K562 (cell line): Measurements from ENCODE around the gene PPM1G. TPM values are rescaled to one million over a fixed set of nuclear protein-coding genes. Genes with fewer than 3 reads are reported as not detected.

ENCODE experiments used
- ARID4B ChIP-seq: sonication (generic); formaldehyde crosslinking; IDR thresholded peaks from 2 replicates; pipeline ENCODE4 v1.8.0; 2022; ENCODE audit warnings: mild to moderate bottlenecking, missing genetic modification reagents
- ARNT ChIP-seq, 2 experiments: fragments of 450-650 bp; IDR thresholded peaks; 2 replicates each; pipeline ENCODE4 v1.6.1; 2016; ENCODE audit warnings: mild to moderate bottlenecking in 1 of 2
- COPS2 ChIP-seq: fragments of 450-650 bp; conservative IDR thresholded peaks from 2 replicates; pipeline ENCODE4 v1.6.1; 2016; ENCODE audit warnings: mild to moderate bottlenecking, moderate library complexity
- GTF2A2 ChIP-seq: IDR thresholded peaks from 2 replicates; pipeline ENCODE4 v1.6.1; 2016; ENCODE audit warnings: mild to moderate bottlenecking, missing genetic modification characterization, missing compliant biosample characterization
- HMGN3 ChIP-seq: IDR thresholded peaks from 2 replicates; pipeline ENCODE4 v1.6.1; 2011; ENCODE audit warnings: borderline replicate concordance, low read depth, mild to moderate bottlenecking, mixed read lengths, low read length; ENCODE audit not compliant: insufficient read length; ENCODE audit errors: extremely low read depth
- HMGXB4 ChIP-seq: sonication (generic); formaldehyde crosslinking; IDR thresholded peaks from 2 replicates; pipeline ENCODE4 v1.8.1; 2023; ENCODE audit warnings: mild to moderate bottlenecking, missing genetic modification reagents
- KLF1 ChIP-seq: fragments of 450-650 bp; IDR thresholded peaks from 2 replicates; pipeline ENCODE4 v1.6.1; 2016; ENCODE audit warnings: missing genetic modification characterization, missing compliant biosample characterization
- MAX ChIP-seq: sonication (generic); formaldehyde crosslinking; IDR thresholded peaks from 2 replicates; pipeline ENCODE4 v1.9.0; 2022; ENCODE audit warnings: mild to moderate bottlenecking, missing genetic modification reagents
- SMAD4 ChIP-seq: fragments of 250-450 bp; sonication (Bioruptor Pico); conservative IDR thresholded peaks from 2 replicates; pipeline ENCODE4 v1.8.0; 2021; ENCODE audit warnings: inconsistent platforms, mild to moderate bottlenecking, moderate library complexity
- SPI1 ChIP-seq: IDR thresholded peaks from 2 replicates; pipeline ENCODE4 v1.6.1; 2011; ENCODE audit warnings: low read depth, low read length, control low read depth, borderline replicate concordance
- ZFX ChIP-seq: sonication (generic); formaldehyde crosslinking; IDR thresholded peaks from 2 replicates; pipeline ENCODE4 v1.8.0; 2022; ENCODE audit warnings: mild to moderate bottlenecking, missing genetic modification reagents, moderate library complexity
- ZNF644 ChIP-seq: fragments of 200-800 bp; sonication (Bioruptor generic); IDR thresholded peaks from 2 replicates; pipeline ENCODE4 v1.6.1; 2016; ENCODE audit warnings: low read depth, missing genetic modification characterization, missing compliant biosample characterization
- polyA plus RNA-seq, 8 experiments: library from polyadenylated mRNA; depleted of rRNA in 4 of 8; stranded (reverse) in 5 of 8; unstranded in 3 of 8; fragments of >200 nt; fragmentation: Nextera tagmentation in 2 of 8; fragmentation: Illumina TruSeq in 1 of 8; extraction: Ambion mirVana in 2 of 8; extraction: Trizol in 1 of 8; gene quantifications; 2 replicates each; pipeline versions ENCODE4 v1.2.1 to v1.2.3, GENCODE V29; 2011 to 2014; ENCODE audit warnings: inconsistent platforms in 1 of 8, missing spikeins in 1 of 8
- total RNA-seq, 7 experiments: library from RNA; depleted of rRNA in 6 of 7; stranded (reverse); fragments of >200 nt in 6 of 7; fragmentation: Illumina TruSeq in 2 of 7; extraction: Trizol in 2 of 7; gene quantifications; 2 replicates each; pipeline versions ENCODE4 v1.2.1 to v1.2.3, GENCODE V29; 2011 to 2021; ENCODE audit warnings: low replicate concordance in 1 of 7
- TF ChIP-seq, protein P1 (sequence below): fragments of 450-650 bp; IDR thresholded peaks from 2 replicates; pipeline ENCODE4 v1.6.1; 2018; ENCODE audit not compliant: partially characterized antibody
- TF ChIP-seq, protein P2 (sequence below), 3 experiments: IDR thresholded peaks in 2 of 3; conservative IDR thresholded peaks in 1 of 3; 2 replicates each; pipeline ENCODE4 v1.5.1; 2011 to 2012; ENCODE audit warnings: low read length in 3 of 3, mild to moderate bottlenecking in 3 of 3, control low read depth in 2 of 3, improper control_type of control experiment in 1 of 3, inconsistent platforms in 1 of 3, low read depth in 1 of 3, mixed read lengths in 1 of 3, moderate library complexity in 1 of 3; ENCODE audit not compliant: insufficient read depth in 2 of 3

PPM1G gene
- total and polyA plus RNA-seq, 9 of the 15 experiments (the other 6 are each of a cell fraction or from before 2014, with no cell fraction given): 61.7 to 230 (median 153) TPM

DNA sequence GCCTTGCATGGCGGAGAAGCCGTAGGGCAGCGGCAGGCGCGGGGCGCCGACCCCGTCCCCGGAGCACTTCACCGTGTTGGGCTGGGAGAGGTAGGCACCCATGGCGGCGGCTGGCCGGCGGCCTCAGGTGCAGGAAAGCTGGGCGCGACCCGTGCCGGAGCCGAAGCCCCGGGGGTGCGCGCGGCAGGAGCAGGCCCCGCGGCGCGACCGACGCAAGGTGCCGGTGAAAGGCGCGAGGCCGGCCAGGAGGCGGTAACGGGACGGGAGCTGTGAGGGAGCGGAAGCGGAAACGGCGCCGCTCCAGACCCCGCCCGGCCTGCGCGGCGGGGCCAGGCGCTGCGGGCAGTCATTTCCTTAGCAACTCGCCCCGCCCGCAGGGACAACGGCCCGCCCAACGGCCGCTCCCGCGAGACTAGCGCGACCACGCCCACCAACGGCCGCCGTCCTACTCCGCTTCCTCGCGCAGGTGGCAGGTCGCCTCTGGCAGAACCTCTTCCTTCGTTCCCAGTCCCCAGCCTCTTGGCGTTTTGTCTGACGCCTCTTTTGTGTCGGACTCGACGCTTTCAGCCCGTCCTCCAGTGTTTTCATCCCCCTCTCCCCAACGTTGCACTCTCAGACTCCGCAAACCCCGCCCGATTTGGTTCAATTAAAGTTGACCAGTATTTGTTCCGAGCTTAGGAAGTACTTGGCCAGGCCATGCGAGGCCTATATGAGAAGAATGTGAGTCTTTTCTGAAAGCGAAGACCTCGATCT is at the start of gene PPM1G (continued):
- TF ChIP-seq, protein P1, sequence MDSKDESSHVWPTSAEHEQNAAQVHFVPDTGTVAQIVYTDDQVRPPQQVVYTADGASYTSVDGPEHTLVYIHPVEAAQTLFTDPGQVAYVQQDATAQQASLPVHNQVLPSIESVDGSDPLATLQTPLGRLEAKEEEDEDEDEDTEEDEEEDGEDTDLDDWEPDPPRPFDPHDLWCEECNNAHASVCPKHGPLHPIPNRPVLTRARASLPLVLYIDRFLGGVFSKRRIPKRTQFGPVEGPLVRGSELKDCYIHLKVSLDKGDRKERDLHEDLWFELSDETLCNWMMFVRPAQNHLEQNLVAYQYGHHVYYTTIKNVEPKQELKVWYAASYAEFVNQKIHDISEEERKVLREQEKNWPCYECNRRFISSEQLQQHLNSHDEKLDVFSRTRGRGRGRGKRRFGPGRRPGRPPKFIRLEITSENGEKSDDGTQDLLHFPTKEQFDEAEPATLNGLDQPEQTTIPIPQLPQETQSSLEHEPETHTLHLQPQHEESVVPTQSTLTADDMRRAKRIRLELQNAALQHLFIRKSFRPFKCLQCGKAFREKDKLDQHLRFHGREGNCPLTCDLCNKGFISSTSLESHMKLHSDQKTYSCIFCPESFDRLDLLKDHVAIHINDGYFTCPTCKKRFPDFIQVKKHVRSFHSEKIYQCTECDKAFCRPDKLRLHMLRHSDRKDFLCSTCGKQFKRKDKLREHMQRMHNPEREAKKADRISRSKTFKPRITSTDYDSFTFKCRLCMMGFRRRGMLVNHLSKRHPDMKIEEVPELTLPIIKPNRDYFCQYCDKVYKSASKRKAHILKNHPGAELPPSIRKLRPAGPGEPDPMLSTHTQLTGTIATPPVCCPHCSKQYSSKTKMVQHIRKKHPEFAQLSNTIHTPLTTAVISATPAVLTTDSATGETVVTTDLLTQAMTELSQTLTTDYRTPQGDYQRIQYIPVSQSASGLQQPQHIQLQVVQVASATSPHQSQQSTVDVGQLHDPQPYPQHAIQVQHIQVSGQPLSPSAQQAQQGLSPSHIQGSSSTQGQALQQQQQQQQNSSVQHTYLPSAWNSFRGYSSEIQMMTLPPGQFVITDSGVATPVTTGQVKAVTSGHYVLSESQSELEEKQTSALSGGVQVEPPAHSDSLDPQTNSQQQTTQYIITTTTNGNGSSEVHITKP: peak; percentile 56
- peak; percentile 82 for TF ChIP-seq MAX (CRISPR knock-in tag)
- TF ChIP-seq, protein P2, sequence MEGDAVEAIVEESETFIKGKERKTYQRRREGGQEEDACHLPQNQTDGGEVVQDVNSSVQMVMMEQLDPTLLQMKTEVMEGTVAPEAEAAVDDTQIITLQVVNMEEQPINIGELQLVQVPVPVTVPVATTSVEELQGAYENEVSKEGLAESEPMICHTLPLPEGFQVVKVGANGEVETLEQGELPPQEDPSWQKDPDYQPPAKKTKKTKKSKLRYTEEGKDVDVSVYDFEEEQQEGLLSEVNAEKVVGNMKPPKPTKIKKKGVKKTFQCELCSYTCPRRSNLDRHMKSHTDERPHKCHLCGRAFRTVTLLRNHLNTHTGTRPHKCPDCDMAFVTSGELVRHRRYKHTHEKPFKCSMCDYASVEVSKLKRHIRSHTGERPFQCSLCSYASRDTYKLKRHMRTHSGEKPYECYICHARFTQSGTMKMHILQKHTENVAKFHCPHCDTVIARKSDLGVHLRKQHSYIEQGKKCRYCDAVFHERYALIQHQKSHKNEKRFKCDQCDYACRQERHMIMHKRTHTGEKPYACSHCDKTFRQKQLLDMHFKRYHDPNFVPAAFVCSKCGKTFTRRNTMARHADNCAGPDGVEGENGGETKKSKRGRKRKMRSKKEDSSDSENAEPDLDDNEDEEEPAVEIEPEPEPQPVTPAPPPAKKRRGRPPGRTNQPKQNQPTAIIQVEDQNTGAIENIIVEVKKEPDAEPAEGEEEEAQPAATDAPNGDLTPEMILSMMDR (IDR thresholded peaks at IDR 0.05 in 2 of 3, conservative IDR thresholded peaks at IDR 0.05 in 1 of 3; ENCODE audit: insufficient read depth in 2 of 3, low read depth in 1 of 3, low read length in 3 of 3): 0 out of 6 replicates have a peak, but pooled peaks of 1 of the 3 experiments have one; percentile 7
- TF ChIP-seq KLF1 (tag): peak; percentile 79; the same call in 1 of the 2 replicates
- peak; percentile 93 for TF ChIP-seq ARID4B (CRISPR knock-in tag)
- peak; percentile 91 for TF ChIP-seq ZFX (CRISPR knock-in tag)
- peak in 1 of 2 experiments; percentile 35; a peak in 1 of 4 replicates for TF ChIP-seq ARNT (IDR thresholded peaks at IDR 0.05)
- TF ChIP-seq HMGXB4 (CRISPR knock-in tag): peak; percentile 50; the same call in 1 of the 2 replicates
- TF ChIP-seq ZNF644 (tag): no peak
- 0 out of 2 replicates have a peak, but pooled peaks have one; percentile 16 for TF ChIP-seq GTF2A2
- peak; percentile 75 for TF ChIP-seq SMAD4 (CRISPR knock-in tag)
- peak; percentile 49 for TF ChIP-seq HMGN3
- TF ChIP-seq COPS2: no peak
- peak; percentile 36; the same call in 1 of the 2 replicates for TF ChIP-seq SPI1
